SK-N-SH treated with all-trans-retinoic acid at 6 μM for 48 hours (cell line): ENCODE data around the gene SIGLEC6.

ENCODE experiments used
- ATAC-seq: fragments of 200-7000 bp; cut with Tn5 transposase; 3 replicates; pipeline ENCODE4 v1.9.1; 2020; ENCODE audit warnings: mild to moderate bottlenecking, moderate library complexity
- ARNTL ChIP-seq: fragments of 450-650 bp; formaldehyde crosslinking; IDR thresholded peaks from 2 replicates; pipeline ENCODE4 v1.5.0; 2020; ENCODE audit warnings: low read depth, mild to moderate bottlenecking, moderate library complexity, borderline replicate concordance
- BACH2 ChIP-seq: fragments of 250-450 bp; sonication (Bioruptor Pico); IDR thresholded peaks from 2 replicates; pipeline ENCODE4 v1.9.0; 2021; ENCODE audit warnings: mild to moderate bottlenecking, borderline replicate concordance
- CREB5 ChIP-seq: fragments of 250-450 bp; sonication (Bioruptor Pico); IDR thresholded peaks from 2 replicates; pipeline ENCODE4 v1.5.1; 2020; ENCODE audit warnings: low read depth, mild to moderate bottlenecking, moderate library complexity
- CSDC2 ChIP-seq: fragments of 250-450 bp; sonication (Bioruptor Pico); IDR thresholded peaks from 2 replicates; pipeline ENCODE4 v1.5.0; 2020; ENCODE audit warnings: mild to moderate bottlenecking, moderate library complexity
- CSRNP3 ChIP-seq: fragments of 250-450 bp; sonication (Bioruptor Pico); IDR thresholded peaks from 2 replicates; pipeline ENCODE4 v1.5.1; 2021; ENCODE audit warnings: mild to moderate bottlenecking, moderate library complexity
- ESRRG ChIP-seq: fragments of 250-450 bp; sonication (Bioruptor Pico); IDR thresholded peaks from 2 replicates; pipeline ENCODE4 v1.6.1; 2021; ENCODE audit warnings: mild to moderate bottlenecking
- ISL1 ChIP-seq: fragments of 250-450 bp; sonication (Bioruptor Pico); IDR thresholded peaks from 2 replicates; pipeline ENCODE4 v2.1.2; 2022; ENCODE audit warnings: mild to moderate bottlenecking, moderate library complexity
- OSR1 ChIP-seq: fragments of 250-450 bp; sonication (Bioruptor Pico); IDR thresholded peaks from 2 replicates; pipeline ENCODE4 v1.8.0; 2022; ENCODE audit warnings: moderate library complexity, mild to moderate bottlenecking, inconsistent platforms
- PATZ1 ChIP-seq: fragments of 250-450 bp; sonication (Bioruptor Pico); IDR thresholded peaks from 2 replicates; pipeline ENCODE4 v1.8.0; 2020; ENCODE audit warnings: mild to moderate bottlenecking, moderate library complexity, borderline replicate concordance
- POU6F1 ChIP-seq: fragments of 250-450 bp; sonication (Bioruptor Pico); IDR thresholded peaks from 2 replicates; pipeline ENCODE4 v1.8.0; 2021; ENCODE audit warnings: low read depth, mild to moderate bottlenecking, moderate library complexity, borderline replicate concordance
- PPARA ChIP-seq: fragments of 250-450 bp; sonication (Bioruptor Pico); IDR thresholded peaks from 2 replicates; pipeline ENCODE4 v1.5.0; 2020; ENCODE audit warnings: mild to moderate bottlenecking, borderline replicate concordance
- RARB ChIP-seq: fragments of 250-450 bp; sonication (Bioruptor Pico); IDR thresholded peaks from 2 replicates; pipeline ENCODE4 v1.8.0; 2021; ENCODE audit warnings: mild to moderate bottlenecking, moderate library complexity
- SNAI2 ChIP-seq: fragments of 250-450 bp; sonication (Bioruptor Pico); IDR thresholded peaks from 2 replicates; pipeline ENCODE4 v1.5.0; 2020; ENCODE audit warnings: mild to moderate bottlenecking, moderate library complexity
- TCF4 ChIP-seq: fragments of 250-450 bp; sonication (Bioruptor Pico); IDR thresholded peaks from 2 replicates; pipeline ENCODE4 v1.8.0; 2021; ENCODE audit warnings: mild to moderate bottlenecking, moderate library complexity, borderline replicate concordance
- TOX ChIP-seq: fragments of 250-450 bp; sonication (Bioruptor Pico); IDR thresholded peaks from 2 replicates; pipeline ENCODE4 v1.8.0; 2021; ENCODE audit warnings: mild to moderate bottlenecking, moderate library complexity, borderline replicate concordance
- TSHZ2 ChIP-seq: fragments of 250-450 bp; sonication (Bioruptor Pico); IDR thresholded peaks from 2 replicates; pipeline ENCODE4 v1.5.0; 2020; ENCODE audit warnings: mild to moderate bottlenecking, moderate library complexity
- ZC3H10 ChIP-seq: fragments of 250-450 bp; sonication (Bioruptor Pico); IDR thresholded peaks from 2 replicates; pipeline ENCODE4 v1.5.1; 2021; ENCODE audit warnings: mild to moderate bottlenecking, moderate library complexity
- ZFP3 ChIP-seq: fragments of 250-450 bp; sonication (Bioruptor Pico); IDR thresholded peaks from 2 replicates; pipeline ENCODE4 v1.5.0; 2020; ENCODE audit warnings: mild to moderate bottlenecking, moderate library complexity
- ZFP30 ChIP-seq: fragments of 450-650 bp; formaldehyde crosslinking; IDR thresholded peaks from 2 replicates; pipeline ENCODE4 v1.5.0; 2022; ENCODE audit warnings: mild to moderate bottlenecking, moderate library complexity
- ZNF70 ChIP-seq: fragments of 450-650 bp; formaldehyde crosslinking; IDR thresholded peaks from 2 replicates; pipeline ENCODE4 v1.5.0; 2020; ENCODE audit warnings: mild to moderate bottlenecking, moderate library complexity
- ZNF8 ChIP-seq: fragments of 450-650 bp; formaldehyde crosslinking; IDR thresholded peaks from 2 replicates; pipeline ENCODE4 v1.5.0; 2020; ENCODE audit warnings: mild to moderate bottlenecking, moderate library complexity

Gene SIGLEC6

GRCh38 chr19:51469162-51469561 lies 62.3 kb downstream of the SIGLEC6 start (continued):
- TF ChIP-seq ARNTL, result no peak
- TF ChIP-seq OSR1, result no peak
- TF ChIP-seq ZFP30 (CRISPR knock-in tag), result no peak

- no peak for ATAC-seq
- no peak for TF ChIP-seq TSHZ2
- TF ChIP-seq SNAI2 (CRISPR knock-in tag), result no peak
- TF ChIP-seq TCF4, result no peak
- no peak for TF ChIP-seq BACH2 (CRISPR knock-in tag)
- TF ChIP-seq PATZ1 (CRISPR knock-in tag), result no peak
- TF ChIP-seq CSDC2 (CRISPR knock-in tag), result no peak
- no peak for TF ChIP-seq ISL1 (CRISPR knock-in tag)
- TF ChIP-seq ZNF8, result no peak
- no peak for TF ChIP-seq PPARA (CRISPR knock-in tag)
- no peak for TF ChIP-seq CREB5 (CRISPR knock-in tag)
Measured at GRCh38 chr19:51468545-51468920, 62.9 kb downstream of the SIGLEC6 start.

GRCh38 chr19:51467864-51468544 lies 63.5 kb downstream of the SIGLEC6 start:
- no peak for ATAC-seq
- TF ChIP-seq TCF4 (no peak), TOX (CRISPR knock-in tag) (no peak), ZNF70 (CRISPR knock-in tag) (no peak), ZNF8 (no peak), BACH2 (CRISPR knock-in tag) (no peak), ZFP3 (CRISPR knock-in tag) (no peak), CREB5 (CRISPR knock-in tag) (no peak), CSRNP3 (no peak), ARNTL (no peak), RARB (CRISPR knock-in tag) (no peak), SNAI2 (CRISPR knock-in tag) (no peak), PPARA (CRISPR knock-in tag) (no peak), OSR1 (no peak), POU6F1 (CRISPR knock-in tag) (no peak), ZFP30 (CRISPR knock-in tag) (no peak), ZC3H10 (no peak), ESRRG (CRISPR knock-in tag) (no peak), CSDC2 (CRISPR knock-in tag) (no peak), PATZ1 (CRISPR knock-in tag) (no peak)
